ENCODE results near the gene IL18.
A peak's percentile ranks its signal among the peaks of the same experiment; 100 is the strongest.

GRCh38 chr11:112174789-112175598 lies 11.1 kb upstream of the IL18 start, which contains the start of gene BCO2:
- TF ChIP-seq POLR2AphosphoS5 (IDR thresholded peaks at IDR 0.05) (peak; percentile 31), CTCF (IDR thresholded peaks at IDR 0.05) (peak; percentile 38 to 90 (median 58))
